SIG-M5 treated with dmso at 0.1 percent for 504 hours (cell line): ENCODE measurements around the gene MYMK.

Experiments used
- DNase-seq: peaks from one replicate; lab custom pipeline; 2025; ENCODE audit not compliant: unreplicated experiment; lab: John Stamatoyannopoulos, UW

Gene MYMK

DNA sequence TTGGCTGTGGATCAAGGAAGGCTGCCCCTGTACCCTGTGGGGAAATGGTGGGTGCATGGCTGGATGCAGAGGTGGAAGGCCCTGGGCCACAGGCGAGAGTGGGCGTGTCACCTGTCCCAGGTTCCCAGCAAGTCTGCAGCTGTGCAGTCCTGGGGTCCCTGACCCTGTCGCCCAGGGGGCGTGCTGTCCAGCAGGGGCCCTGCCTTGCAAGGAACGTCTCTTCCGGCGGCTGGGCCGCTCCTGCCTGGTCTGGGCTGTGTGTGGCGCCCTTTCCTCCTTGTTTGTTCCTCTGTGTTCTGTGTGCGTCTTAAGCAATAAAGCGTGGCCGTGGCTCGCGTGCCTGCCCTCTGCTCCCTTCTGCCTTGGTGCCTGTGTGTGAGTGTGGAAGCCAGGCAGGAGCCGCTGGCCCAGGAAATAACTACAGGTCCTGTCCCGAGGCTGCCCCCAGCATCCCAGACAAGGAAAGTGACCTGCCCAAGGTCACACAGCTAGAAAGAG, 54.3 kb downstream of the MYMK start:
- DNase-seq: no peak

DNA sequence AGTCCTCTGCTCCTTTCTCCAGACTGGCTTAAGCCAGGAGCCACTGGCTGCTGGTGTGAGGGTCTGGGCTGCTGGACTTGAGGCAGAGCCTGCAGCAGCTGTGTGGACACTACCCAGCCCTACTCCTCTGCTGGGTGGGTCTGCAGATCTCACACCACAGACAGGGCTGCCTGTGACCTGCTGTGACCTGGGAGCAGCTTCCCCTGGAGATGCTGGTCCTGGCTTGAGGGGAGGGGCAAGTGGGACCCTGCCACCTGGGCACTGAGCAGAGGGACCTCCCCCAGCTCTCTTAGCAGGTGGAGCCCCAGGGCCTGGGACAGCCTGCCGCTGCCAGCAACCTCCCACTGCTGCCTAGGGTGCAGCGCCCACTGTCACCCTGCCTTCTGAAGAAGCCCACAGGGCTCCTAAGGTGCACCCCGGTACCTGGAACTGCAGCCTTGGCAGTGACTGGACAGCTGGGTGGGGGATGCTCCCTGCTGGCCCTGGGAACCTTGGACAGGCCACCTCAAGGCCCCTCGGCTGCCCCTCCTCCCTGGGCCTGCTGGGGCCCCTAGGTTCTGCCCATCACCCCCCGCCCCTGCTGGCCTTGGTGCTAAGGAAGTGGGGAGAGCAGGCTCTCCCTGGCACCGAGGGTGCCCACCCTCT, 55.9 kb downstream of the MYMK start:
- DNase-seq: no peak

DNA sequence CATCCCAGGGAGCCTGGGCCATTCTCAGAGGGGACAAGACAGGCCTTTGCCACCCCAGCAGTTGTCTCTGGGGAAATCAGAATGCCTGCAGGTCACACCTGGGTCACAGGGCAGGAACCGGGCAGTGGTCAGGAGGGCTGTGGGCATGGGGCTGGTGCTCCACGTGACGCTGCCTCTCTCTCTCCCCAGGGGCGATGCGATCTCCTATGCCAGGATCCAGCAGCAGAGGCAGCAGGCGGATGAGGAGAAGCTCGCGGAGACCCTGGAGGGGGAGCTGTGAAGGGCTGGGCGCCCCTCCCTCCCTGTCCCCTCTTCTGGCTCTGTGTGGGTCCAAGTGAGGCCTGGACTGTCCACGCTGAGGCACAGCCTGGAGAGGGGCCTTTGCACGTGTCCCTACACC, 56.4 kb downstream of the MYMK start:
- DNase-seq: no peak

DNA sequence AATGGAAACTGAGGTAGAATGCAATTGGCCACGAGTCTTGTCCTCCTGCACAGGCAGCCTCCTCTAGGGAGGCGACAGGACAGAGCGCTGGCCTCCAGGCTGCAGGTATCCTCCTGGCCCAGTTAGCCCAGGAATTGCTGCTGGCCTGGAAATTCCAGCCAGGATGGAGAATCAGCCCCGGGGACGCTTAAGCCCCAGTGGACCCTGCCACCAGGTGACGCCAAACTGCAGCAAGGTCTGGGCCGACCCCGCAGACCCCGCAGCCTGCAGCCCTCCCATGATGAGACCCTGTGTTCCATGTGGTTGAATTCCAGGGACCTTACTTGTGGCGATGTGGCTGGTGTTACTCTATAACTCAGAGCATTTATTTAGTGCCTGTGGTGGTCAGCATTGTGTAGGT, 57.7 kb downstream of the MYMK start:
- DNase-seq: no peak

DNA sequence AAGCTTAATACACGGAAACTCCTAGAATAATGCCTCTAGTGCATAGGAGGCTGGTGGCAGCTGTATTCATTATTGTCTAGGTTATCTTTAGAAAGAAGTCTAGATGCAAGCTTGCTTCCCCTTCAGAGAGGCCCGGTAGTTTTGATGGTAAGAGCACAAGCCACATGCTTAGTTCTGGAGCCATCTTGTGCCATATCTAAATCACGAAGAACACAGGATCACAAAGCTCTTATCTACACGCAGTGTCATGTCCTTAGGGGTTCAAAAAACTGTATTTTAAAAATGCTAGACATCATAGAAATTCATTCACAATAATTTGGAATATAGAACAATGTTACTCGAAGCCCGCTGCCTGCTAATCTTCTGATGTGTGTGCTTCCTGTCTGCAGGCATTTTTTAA, 58.8 kb downstream of the MYMK start:
- no peak for DNase-seq

DNA sequence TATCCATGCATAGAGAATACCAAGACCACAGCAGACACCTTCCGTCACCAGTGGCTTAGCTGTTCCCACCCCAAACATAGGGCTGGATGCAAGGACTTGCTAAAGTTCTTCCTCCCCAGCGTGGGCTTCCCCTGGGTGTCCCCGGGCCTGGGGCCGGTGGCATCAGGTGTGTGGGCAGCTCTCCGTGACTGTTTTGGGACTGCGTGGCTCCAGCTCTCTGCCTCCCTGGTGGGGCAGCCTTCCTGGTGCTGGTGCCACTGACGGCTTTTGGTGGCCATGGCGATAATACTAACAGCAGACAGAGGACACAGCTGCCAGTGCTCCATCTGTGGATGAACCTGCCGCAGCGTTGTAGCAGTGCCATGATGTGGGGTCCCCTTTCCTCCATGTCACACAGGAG, 60.1 kb downstream of the MYMK start:
- DNase-seq: no peak
